Measurements from ENCODE around the gene GPRC5C.

DNA sequence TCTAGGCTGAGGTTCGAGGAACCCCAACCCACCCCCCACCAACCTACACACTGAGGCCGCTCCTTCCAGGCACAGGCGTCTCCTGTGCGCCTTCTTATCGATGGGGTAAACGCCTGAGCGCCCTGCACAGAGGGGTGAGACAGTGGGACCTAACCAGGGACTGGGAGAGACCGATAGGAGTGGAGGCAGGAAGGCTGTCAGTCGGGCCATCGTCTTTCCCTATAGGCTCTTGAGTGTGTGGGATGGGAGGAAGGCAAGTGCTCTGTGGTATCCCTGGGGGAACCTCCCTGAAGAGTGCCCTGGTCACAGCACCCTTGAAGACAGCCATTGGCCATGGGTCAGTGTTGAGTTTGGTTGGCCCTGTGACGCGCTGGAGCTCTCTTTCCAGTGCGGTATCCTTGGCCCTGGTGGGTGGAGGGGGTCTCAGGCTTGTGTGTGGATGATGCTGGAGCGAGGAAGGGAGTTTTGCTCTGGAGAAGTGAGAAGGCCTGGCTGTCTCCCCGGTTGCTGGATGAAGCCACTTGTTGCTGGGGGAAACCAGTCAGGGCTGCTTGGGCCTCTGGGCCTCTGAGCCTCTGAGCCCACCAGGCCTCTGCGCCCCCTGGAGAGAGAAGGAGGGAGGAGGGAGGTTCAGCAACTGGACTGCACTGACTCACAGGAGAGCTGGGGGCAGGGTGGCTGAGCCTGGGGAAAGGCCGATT is 1.7 kb downstream of the GPRC5C start:
- TF ChIP-seq, protein P1, sequence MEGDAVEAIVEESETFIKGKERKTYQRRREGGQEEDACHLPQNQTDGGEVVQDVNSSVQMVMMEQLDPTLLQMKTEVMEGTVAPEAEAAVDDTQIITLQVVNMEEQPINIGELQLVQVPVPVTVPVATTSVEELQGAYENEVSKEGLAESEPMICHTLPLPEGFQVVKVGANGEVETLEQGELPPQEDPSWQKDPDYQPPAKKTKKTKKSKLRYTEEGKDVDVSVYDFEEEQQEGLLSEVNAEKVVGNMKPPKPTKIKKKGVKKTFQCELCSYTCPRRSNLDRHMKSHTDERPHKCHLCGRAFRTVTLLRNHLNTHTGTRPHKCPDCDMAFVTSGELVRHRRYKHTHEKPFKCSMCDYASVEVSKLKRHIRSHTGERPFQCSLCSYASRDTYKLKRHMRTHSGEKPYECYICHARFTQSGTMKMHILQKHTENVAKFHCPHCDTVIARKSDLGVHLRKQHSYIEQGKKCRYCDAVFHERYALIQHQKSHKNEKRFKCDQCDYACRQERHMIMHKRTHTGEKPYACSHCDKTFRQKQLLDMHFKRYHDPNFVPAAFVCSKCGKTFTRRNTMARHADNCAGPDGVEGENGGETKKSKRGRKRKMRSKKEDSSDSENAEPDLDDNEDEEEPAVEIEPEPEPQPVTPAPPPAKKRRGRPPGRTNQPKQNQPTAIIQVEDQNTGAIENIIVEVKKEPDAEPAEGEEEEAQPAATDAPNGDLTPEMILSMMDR (IDR thresholded peaks at IDR 0.05; ENCODE audit: borderline replicate concordance, extremely low read depth, low read length, poor library complexity, severe bottlenecking), result no peak
- no peak for TF ChIP-seq EZH2 (IDR thresholded peaks at IDR 0.05; ENCODE audit: borderline replicate concordance, low read depth, low read length, severe bottlenecking)

All from DND-41 (cell line).